H1 (cell line): ENCODE results near the gene TMEM255B. TPM values are rescaled to one million over a fixed set of nuclear protein-coding genes. Genes with fewer than 3 reads are reported as not detected.

Experiments
- CTCF ChIA-PET: fragments of 300-600 bp; sonication (Branson Sonifier 250); formaldehyde crosslinking; loops from one replicate; lab custom pipeline; 2021; ENCODE audit not compliant: partially characterized antibody; lab: Charles Lee
- POLR2A ChIA-PET: fragments of 300-600 bp; sonication (Branson Sonifier 250); formaldehyde crosslinking; loops from one replicate; lab custom pipeline; 2021; ENCODE audit warnings: inconsistent platforms; ENCODE audit not compliant: partially characterized antibody; lab: Charles Lee
- DNase-seq, 2 experiments: peaks; one replicate each; pipeline versions ENCODE4 v3.0.0 to v3.0.0-alpha.2; 2010 to 2022; ENCODE audit warnings: low spot score in 2 of 2, low read depth in 1 of 2, mixed read lengths in 1 of 2
- FAIRE-seq: peaks from 2 replicates; lab custom pipeline; 2011; peaks lifted over from hg19 to GRCh38; lab: Jason Lieb, UNC
- H2AFZ ChIP-seq: 2 replicates; pipeline ENCODE4 v1.8.1; 2012; ENCODE audit warnings: low read length, inconsistent platforms
- H2AK5ac ChIP-seq: 2 replicates; pipeline ENCODE4 v1.6.1; 2013; ENCODE audit warnings: low read depth, low read length
- H2BK120ac ChIP-seq: replicated peaks from 2 replicates; pipeline ENCODE3; 2013; ENCODE audit warnings: low read depth, low read length, inconsistent platforms
- H2BK12ac ChIP-seq: 2 replicates; pipeline ENCODE4 v1.6.1; 2013; ENCODE audit warnings: low read depth, low read length
- H2BK15ac ChIP-seq: 2 replicates; pipeline ENCODE4 v1.6.1; 2013; ENCODE audit warnings: low read length
- H2BK20ac ChIP-seq: 2 replicates; pipeline ENCODE4 v1.6.1; 2013; ENCODE audit warnings: low read length
- H2BK5ac ChIP-seq: 2 replicates; pipeline ENCODE4 v1.6.1; 2013; ENCODE audit warnings: low read depth, low read length
- H3K14ac ChIP-seq: 2 replicates; pipeline ENCODE4 v1.6.1; 2013; ENCODE audit warnings: inconsistent platforms; ENCODE audit not compliant: insufficient read length
- H3K18ac ChIP-seq: 2 replicates; pipeline ENCODE4 v1.6.1; 2013; ENCODE audit warnings: low read length; ENCODE audit errors: extremely low read depth
- H3K23ac ChIP-seq: 2 replicates; pipeline ENCODE4 v1.6.1; 2013; ENCODE audit warnings: inconsistent platforms; ENCODE audit not compliant: insufficient read length
- H3K23me2 ChIP-seq: 2 replicates; pipeline ENCODE4 v1.6.1; 2013; ENCODE audit warnings: low read depth, low read length
- H3K27ac ChIP-seq: 2 replicates; pipeline ENCODE4 v1.6.1; 2011; ENCODE audit warnings: low read depth, low read length, inconsistent platforms
- H3K27me3 ChIP-seq, 4 experiments: replicated peaks in 1 of 4; 1 replicate in 1 of 4; 2 replicates in 3 of 4; pipeline versions ENCODE4 v1.6.1 to v1.8.1; 2011 to 2013; ENCODE audit warnings: low read length in 3 of 4, mild to moderate bottlenecking in 3 of 4, inconsistent platforms in 2 of 4, mixed read lengths in 2 of 4, moderate library complexity in 1 of 4; ENCODE audit not compliant: control insufficient read depth in 3 of 4, insufficient read depth in 3 of 4; ENCODE audit errors: extremely low read depth in 1 of 4
- H3K36me3 ChIP-seq, 4 experiments: 2 replicates each; pipeline versions ENCODE4 v1.6.1 to v1.8.1; 2011 to 2013; ENCODE audit warnings: mild to moderate bottlenecking in 4 of 4, low read length in 3 of 4, moderate library complexity in 2 of 4, control low read depth in 1 of 4, inconsistent platforms in 1 of 4; ENCODE audit not compliant: insufficient read depth in 4 of 4, control insufficient read depth in 2 of 4
- H3K4ac ChIP-seq: replicated peaks from 2 replicates; pipeline ENCODE3; 2013; ENCODE audit warnings: low read length, low read depth, mixed read lengths, inconsistent platforms; ENCODE audit not compliant: insufficient read length
- H3K4me1 ChIP-seq, 4 experiments: replicated peaks in 1 of 4; 1 replicate in 1 of 4; 2 replicates in 3 of 4; pipeline versions ENCODE4 v1.6.1 to v1.8.1; 2011 to 2013; ENCODE audit warnings: low read length in 3 of 4, inconsistent platforms in 2 of 4, mixed read lengths in 1 of 4; ENCODE audit not compliant: insufficient read depth in 4 of 4, control insufficient read depth in 3 of 4
- H3K4me2 ChIP-seq, 2 experiments: 2 replicates each; pipeline versions ENCODE4 v1.6.1 to v1.8.1; 2011 to 2013; ENCODE audit warnings: low read depth in 2 of 2, low read length in 2 of 2, control low read depth in 1 of 2, inconsistent platforms in 1 of 2, mild to moderate bottlenecking in 1 of 2; ENCODE audit not compliant: insufficient read depth in 1 of 2
- H3K4me3 ChIP-seq, 4 experiments: fragments of 200-600, 300-600 bp in 1 of 4; sonication (generic), shearing (Covaris generic), sonication (Bioruptor Twin) in 1 of 4; 2 replicates each; pipeline versions ENCODE4 v1.5.1 to v1.8.1; 2011 to 2016; ENCODE audit warnings: low read length in 4 of 4, low read depth in 3 of 4, control low read depth in 2 of 4, inconsistent platforms in 2 of 4, mild to moderate bottlenecking in 2 of 4, mixed read lengths in 1 of 4, moderate library complexity in 1 of 4; ENCODE audit not compliant: insufficient read depth in 2 of 4; ENCODE audit errors: extremely low read depth in 1 of 4
- H3K56ac ChIP-seq: replicated peaks from 2 replicates; pipeline ENCODE3; 2013; ENCODE audit warnings: low read depth, mild to moderate bottlenecking, mixed read lengths, low read length, inconsistent platforms; ENCODE audit not compliant: insufficient read length
- H3K79me1 ChIP-seq: 2 replicates; pipeline ENCODE4 v1.6.1; 2013; ENCODE audit warnings: low read depth, low read length, control low read depth
- H3K79me2 ChIP-seq, 2 experiments: 2 replicates each; pipeline versions ENCODE4 v1.6.1 to v1.8.1; 2012 to 2013; ENCODE audit warnings: low read length in 2 of 2, mild to moderate bottlenecking in 2 of 2, inconsistent platforms in 1 of 2; ENCODE audit not compliant: insufficient read depth in 2 of 2, control insufficient read depth in 1 of 2
- H3K9ac ChIP-seq, 4 experiments: replicated peaks in 1 of 4; 1 replicate in 1 of 4; 2 replicates in 3 of 4; pipeline versions ENCODE4 v1.6.1 to v1.8.1; 2011 to 2013; ENCODE audit warnings: low read depth in 3 of 4, low read length in 3 of 4, control low read depth in 2 of 4, mild to moderate bottlenecking in 2 of 4, moderate library complexity in 2 of 4, inconsistent platforms in 1 of 4; ENCODE audit errors: extremely low read depth in 1 of 4
- H3K9me3 ChIP-seq, 2 experiments: 2 replicates each; pipeline versions ENCODE4 v1.6.1 to v1.8.1; 2012 to 2013; ENCODE audit warnings: mild to moderate bottlenecking in 2 of 2, moderate library complexity in 2 of 2, control low read depth in 1 of 2, inconsistent platforms in 1 of 2, low read depth in 1 of 2, low read length in 1 of 2, mixed read lengths in 1 of 2; ENCODE audit not compliant: insufficient read depth in 2 of 2
- H4K20me1 ChIP-seq, 2 experiments: replicated peaks in 1 of 2; 2 replicates each; pipeline versions ENCODE3 to v1.8.1; 2011 to 2013; ENCODE audit warnings: inconsistent platforms in 2 of 2, low read length in 2 of 2, mild to moderate bottlenecking in 1 of 2; ENCODE audit not compliant: insufficient read depth in 2 of 2, control insufficient read depth in 1 of 2
- H4K5ac ChIP-seq: 2 replicates; pipeline ENCODE4 v1.6.1; 2013; ENCODE audit warnings: low read length, low read depth, mixed read lengths, inconsistent platforms; ENCODE audit not compliant: insufficient read length
- H4K8ac ChIP-seq: 2 replicates; pipeline ENCODE4 v1.8.0; 2013; ENCODE audit warnings: mild to moderate bottlenecking, moderate library complexity, low read length, inconsistent platforms; ENCODE audit not compliant: insufficient read depth; ENCODE audit errors: extremely low read depth
- H4K91ac ChIP-seq: replicated peaks from 2 replicates; pipeline ENCODE3; 2013; ENCODE audit warnings: low read length, mixed read lengths, inconsistent platforms; ENCODE audit not compliant: insufficient read length
- HDAC2 ChIP-seq, 2 experiments: fragments of 300-600 bp in 1 of 2; sonication (generic) in 1 of 2; IDR thresholded peaks; 2 replicates each; pipeline ENCODE4 v1.6.1; 2011 to 2012; ENCODE audit warnings: low read depth in 2 of 2, low read length in 2 of 2, mild to moderate bottlenecking in 2 of 2, moderate library complexity in 2 of 2, borderline replicate concordance in 1 of 2, inconsistent platforms in 1 of 2
- JUND ChIP-seq: IDR thresholded peaks from 2 replicates; pipeline ENCODE4 v1.6.1; 2011; ENCODE audit warnings: mild to moderate bottlenecking, improper control_type of control experiment, low read length
- NANOG ChIP-seq: IDR thresholded peaks from 2 replicates; pipeline ENCODE4 v1.6.1; 2011; ENCODE audit warnings: low read length, low read depth, mild to moderate bottlenecking, inconsistent platforms; ENCODE audit not compliant: insufficient read depth, poor library complexity, severe bottlenecking
- POU5F1 ChIP-seq: IDR thresholded peaks from 2 replicates; pipeline ENCODE4 v1.6.1; 2011; ENCODE audit warnings: low read depth, mild to moderate bottlenecking, low read length, moderate library complexity
- WGBS, 2 experiments: shearing (Covaris generic) in 1 of 2; methylation state at CpG; one replicate each; pipeline versions ENCODE4 v1.1.6 to v1.1.7; 2013 to 2015; ENCODE audit warnings: low lambda C conversion rate in 2 of 2, mixed read lengths in 2 of 2, inconsistent platforms in 1 of 2, low coverage in 1 of 2, missing lambda C conversion rate in 1 of 2; ENCODE audit not compliant: insufficient replicate concordance in 2 of 2, insufficient coverage in 1 of 2, insufficient read length in 1 of 2; ENCODE audit errors: extremely low coverage in 1 of 2, missing lambda C conversion rate in 1 of 2; 5-methylcytosine and 5-hydroxymethylcytosine counted together
- polyA plus RNA-seq, 7 experiments: library from polyadenylated mRNA; depleted of rRNA in 3 of 7; stranded (reverse) in 5 of 7; unstranded in 2 of 7; fragments of >200 nt in 5 of 7; fragments of 200-250 nt in 2 of 7; gene quantifications; 1 replicate in 5 of 7; 2 replicates in 1 of 7; 4 replicates in 1 of 7; pipeline versions ENCODE4 v1.2.1 to v1.2.3, GENCODE V29; 2011 to 2013; ENCODE audit warnings: missing spikeins in 2 of 7, mixed read lengths in 2 of 7
- total RNA-seq: library from RNA; stranded (reverse); fragmentation: NEBNext Ultra II Directional; extraction: Animal tissue kit (Norgen Biotek cat#: 25700); gene quantifications from 2 replicates; pipeline ENCODE4 v1.2.1, GENCODE V29; 2021

Gene TMEM255B
- total and polyA plus RNA-seq, 2 of the 8 experiments (the other 6 are each of a cell fraction or from before 2014, with no cell fraction given), result 3.4 to 4.4 TPM

DNA sequence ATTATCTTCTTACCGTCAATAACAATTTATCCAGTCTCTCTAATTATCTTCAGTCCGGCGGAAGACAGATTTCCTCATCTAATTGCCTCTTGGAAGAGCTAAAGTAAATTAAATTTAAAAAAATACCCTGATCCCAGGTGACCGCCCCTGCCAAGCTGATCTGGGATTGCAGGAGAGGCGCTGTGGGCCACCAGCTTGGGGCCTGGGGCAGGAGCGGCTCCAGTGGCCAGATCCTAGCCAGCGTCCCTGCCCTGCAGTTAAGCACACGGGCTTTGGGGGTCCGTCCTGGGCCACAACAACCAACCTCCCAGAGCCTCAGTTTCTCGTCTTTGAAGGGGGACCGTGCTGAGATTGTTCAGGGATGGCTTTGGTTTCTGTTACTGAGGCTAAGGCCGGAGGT lies 12.4 kb upstream of the TMEM255B start:
- no peaks in the 10 kb centered on the region for H3K79me2 ChIP-seq
- no peak overlapping the region for H2BK120ac ChIP-seq
- POLR2A ChIA-PET, result no interaction called here
- H4K20me1 ChIP-seq, result peaks cover 0 to 7% of the 10 kb centered on the region in 2 experiments
- peaks cover 9 to 10% of the 10 kb centered on the region in 2 experiments; a peak in 3 of 4 replicates for H3K9me3 ChIP-seq
- DNase-seq (no peak), FAIRE-seq (no peak)
- H4K5ac ChIP-seq, result no peak overlapping the region
- no peak overlapping the region for H2BK5ac ChIP-seq
- H3K14ac ChIP-seq, result no peak overlapping the region
- 0 out of 2 replicates have a peak, but pooled peaks cover 4% of the 10 kb centered on the region for H3K23me2 ChIP-seq
- H4K8ac ChIP-seq, result no peak overlapping the region
- no peaks in the 10 kb centered on the region; a peak in 1 of 8 replicates for H3K36me3 ChIP-seq
- no peak overlapping the region for H2BK20ac ChIP-seq
- CTCF ChIA-PET, result interaction anchor here (0.9 to 1.1 kb wide), 3 partner anchors 9 to 22 kb away, joined by 3 to 5 read pairs (median 3); no protein-coding TSS in a partner anchor
- 88% methylated on average over 12 of the region's 12 CpGs; no CpG with 5 or more reads in 1 of the 2 experiments for WGBS, 2 experiments
- no peak overlapping the region for H2BK15ac ChIP-seq
- H2BK12ac ChIP-seq, result no peak overlapping the region
- no peak overlapping the region for H3K56ac ChIP-seq
- no peak overlapping the region for H3K9ac ChIP-seq
- no peak overlapping the region for H3K27ac ChIP-seq
- no peak overlapping the region for H3K4ac ChIP-seq
- no peaks in the 10 kb centered on the region for H3K79me1 ChIP-seq
- H3K4me2 ChIP-seq, result no peak overlapping the region
- no peak overlapping the region for H2AK5ac ChIP-seq
- no peaks in the 10 kb centered on the region for H3K27me3 ChIP-seq
- H3K23ac ChIP-seq, result no peak overlapping the region
- H3K4me3 ChIP-seq, result no peak overlapping the region
- no peak for TF ChIP-seq POU5F1
- TF ChIP-seq HDAC2 (IDR thresholded peaks at IDR 0.05; ENCODE audit: borderline replicate concordance in 1 of 2, low read depth in 2 of 2, low read length in 2 of 2), result no peak
- no peak for TF ChIP-seq NANOG
- TF ChIP-seq JUND, result no peak
- TF ChIP-seq, all 59 proteins: peak for 0
- H3K18ac ChIP-seq, result no peak overlapping the region
- H4K91ac ChIP-seq, result no peak overlapping the region
- H2AFZ ChIP-seq, result no peak overlapping the region
- H3K4me1 ChIP-seq, result peaks cover 0 to 7% (median 3%) of the 10 kb centered on the region in 4 experiments; a peak in 2 of 7 replicates
